Keratinocyte (primary cell): ENCODE results near the gene DONSON. TPM values are rescaled to one million over a fixed set of nuclear protein-coding genes. Genes with fewer than 3 reads are reported as not detected.

ENCODE experiments used
- DNase-seq: peaks from one replicate; pipeline ENCODE4 v3.0.0-alpha.2; 2011; ENCODE audit warnings: low read depth, missing footprints, low spot score
- FAIRE-seq: peaks from 2 replicates; lab custom pipeline; 2011; peaks lifted over from hg19 to GRCh38; lab: Jason Lieb, UNC
- H2AFZ ChIP-seq: 2 replicates; pipeline ENCODE4 v1.6.0; 2012; ENCODE audit warnings: low read length, control low read depth, inconsistent platforms; ENCODE audit not compliant: control insufficient read depth
- H3K27ac ChIP-seq: 2 replicates; pipeline ENCODE4 v1.5.1; 2011; ENCODE audit warnings: low read length; ENCODE audit not compliant: control insufficient read depth, insufficient read depth
- H3K27me3 ChIP-seq: 3 replicates; pipeline ENCODE4 v1.6.0; 2011; ENCODE audit warnings: low read length; ENCODE audit not compliant: control insufficient read depth, insufficient read depth; ENCODE audit errors: extremely low read depth
- H3K36me3 ChIP-seq, 2 experiments: 2 replicates in 1 of 2; 3 replicates in 1 of 2; pipeline ENCODE4 v1.5.1; 2011; ENCODE audit warnings: low read length in 2 of 2, mild to moderate bottlenecking in 1 of 2; ENCODE audit not compliant: control insufficient read depth in 2 of 2, insufficient read depth in 2 of 2; ENCODE audit errors: extremely low read depth in 1 of 2
- H3K4me1 ChIP-seq: 3 replicates; pipeline ENCODE4 v1.5.1; 2011; ENCODE audit warnings: low read length; ENCODE audit not compliant: control insufficient read depth, insufficient read depth; ENCODE audit errors: extremely low read depth
- H3K4me2 ChIP-seq: 3 replicates; pipeline ENCODE4 v1.6.0; 2011; ENCODE audit warnings: low read depth, low read length; ENCODE audit not compliant: control insufficient read depth, insufficient read depth; ENCODE audit errors: extremely low read depth
- H3K4me3 ChIP-seq, 3 experiments: fragments of 200-600 bp in 1 of 3; sonication (generic) in 1 of 3; 2 replicates in 2 of 3; 3 replicates in 1 of 3; pipeline ENCODE4 v1.5.1; 2011 to 2016; ENCODE audit warnings: low read length in 3 of 3, mild to moderate bottlenecking in 3 of 3, control low read depth in 2 of 3, inconsistent platforms in 1 of 3, low read depth in 1 of 3, mixed read lengths in 1 of 3, mixed run types in 1 of 3, moderate library complexity in 1 of 3; ENCODE audit not compliant: control insufficient read depth in 2 of 3, insufficient read depth in 2 of 3; ENCODE audit errors: extremely low read depth in 1 of 3
- H3K79me2 ChIP-seq: 2 replicates; pipeline ENCODE4 v1.6.0; 2012; ENCODE audit warnings: low read length; ENCODE audit not compliant: control insufficient read depth, insufficient read depth
- H3K9ac ChIP-seq: 3 replicates; pipeline ENCODE4 v1.6.0; 2011; ENCODE audit warnings: low read length; ENCODE audit not compliant: control insufficient read depth, insufficient read depth; ENCODE audit errors: extremely low read depth
- H3K9me1 ChIP-seq: 3 replicates; pipeline ENCODE4 v1.6.0; 2011; ENCODE audit warnings: low read length; ENCODE audit not compliant: control insufficient read depth, insufficient read depth; ENCODE audit errors: extremely low read depth
- H3K9me3 ChIP-seq: 2 replicates; pipeline ENCODE4 v1.5.1; 2012; ENCODE audit warnings: low read depth, low read length; ENCODE audit not compliant: control insufficient read depth
- H4K20me1 ChIP-seq: 3 replicates; pipeline ENCODE4 v1.6.0; 2011; ENCODE audit warnings: low read length; ENCODE audit not compliant: control insufficient read depth, insufficient read depth; ENCODE audit errors: extremely low read depth
- EZH2 ChIP-seq: IDR thresholded peaks from one replicate; pipeline ENCODE4 v1.6.1; 2012; ENCODE audit warnings: inconsistent platforms, mild to moderate bottlenecking, low read length, moderate library complexity
- dilution Hi-C: fragments of 300-500 bp; cut with MboI; formaldehyde crosslinking; loops from one replicate; pipeline ENCODE4 v1.7.0; 2020; ENCODE audit warnings: low sequenced_read_pairs; ENCODE audit not compliant: extremely low pct_ligation_motif_present
- polyA plus RNA-seq, 5 experiments: library from polyadenylated mRNA; depleted of rRNA in 3 of 5; stranded (reverse) in 3 of 5; stranded (forward) in 1 of 5; unstranded in 1 of 5; fragments of >200 nt; gene quantifications; 1 replicate in 1 of 5; 2 replicates in 3 of 5; 3 replicates in 1 of 5; pipeline versions ENCODE4 v1.2.1 to v1.2.3, GENCODE V29; 2011 to 2012; ENCODE audit warnings: missing spikeins in 2 of 5, low read depth in 1 of 5, low replicate concordance in 1 of 5
- TF ChIP-seq, protein P1 (sequence below), 3 experiments: IDR thresholded peaks in 1 of 3; conservative IDR thresholded peaks in 1 of 3; optimal IDR thresholded peaks in 1 of 3; 2 replicates in 2 of 3; 3 replicates in 1 of 3; pipeline versions ENCODE3 to v1.5.1; 2011; ENCODE audit warnings: low read length in 3 of 3, mild to moderate bottlenecking in 3 of 3, moderate library complexity in 2 of 3, control low read depth in 1 of 3, inconsistent platforms in 1 of 3; ENCODE audit not compliant: insufficient read depth in 2 of 3; ENCODE audit errors: extremely low read depth in 1 of 3

Gene DONSON
- polyA plus RNA-seq, 1 donor (not counting 4 experiments of a cell fraction or from before 2014, with no cell fraction given), result 17.0 TPM

DNA sequence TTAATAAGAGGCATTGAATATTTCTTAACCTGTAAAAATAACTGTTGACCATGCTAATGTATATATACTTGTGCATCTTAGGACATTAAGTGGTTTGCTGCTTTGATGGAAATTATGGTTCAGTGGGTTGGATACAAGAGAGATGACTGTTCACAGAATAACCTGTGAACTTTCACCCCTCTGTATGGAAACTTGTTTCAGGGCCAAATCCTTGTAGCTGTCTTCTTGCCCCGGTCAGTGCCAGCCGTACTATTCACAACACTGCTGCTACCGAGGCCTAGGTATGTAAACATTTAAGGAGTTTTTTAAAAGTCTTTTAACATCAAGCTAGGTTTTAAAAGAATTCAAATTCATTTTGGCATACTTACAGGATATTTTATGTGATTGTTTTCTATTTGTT, 16.1 kb downstream of the DONSON start:
- Histone ChIP-seq H3K4me3 (no peak overlapping the region), H3K9me1 (no peaks in the 10 kb centered on the region), H3K79me2 (peaks cover 17% of the 10 kb centered on the region), H4K20me1 (no peaks in the 10 kb centered on the region), H3K27me3 (no peaks in the 10 kb centered on the region), H3K9ac (no peak overlapping the region), H2AFZ (no peak overlapping the region), H3K4me2 (no peak overlapping the region), H3K9me3 (no peaks in the 10 kb centered on the region), H3K4me1 (peaks cover 6% of the 10 kb centered on the region), H3K27ac (no peak overlapping the region), H3K36me3 (peaks cover 13 to 21% of the 10 kb centered on the region in 2 experiments)
- dilution Hi-C loops, result no loop called here
- TF ChIP-seq EZH2, result no peak
- TF ChIP-seq, protein P1, sequence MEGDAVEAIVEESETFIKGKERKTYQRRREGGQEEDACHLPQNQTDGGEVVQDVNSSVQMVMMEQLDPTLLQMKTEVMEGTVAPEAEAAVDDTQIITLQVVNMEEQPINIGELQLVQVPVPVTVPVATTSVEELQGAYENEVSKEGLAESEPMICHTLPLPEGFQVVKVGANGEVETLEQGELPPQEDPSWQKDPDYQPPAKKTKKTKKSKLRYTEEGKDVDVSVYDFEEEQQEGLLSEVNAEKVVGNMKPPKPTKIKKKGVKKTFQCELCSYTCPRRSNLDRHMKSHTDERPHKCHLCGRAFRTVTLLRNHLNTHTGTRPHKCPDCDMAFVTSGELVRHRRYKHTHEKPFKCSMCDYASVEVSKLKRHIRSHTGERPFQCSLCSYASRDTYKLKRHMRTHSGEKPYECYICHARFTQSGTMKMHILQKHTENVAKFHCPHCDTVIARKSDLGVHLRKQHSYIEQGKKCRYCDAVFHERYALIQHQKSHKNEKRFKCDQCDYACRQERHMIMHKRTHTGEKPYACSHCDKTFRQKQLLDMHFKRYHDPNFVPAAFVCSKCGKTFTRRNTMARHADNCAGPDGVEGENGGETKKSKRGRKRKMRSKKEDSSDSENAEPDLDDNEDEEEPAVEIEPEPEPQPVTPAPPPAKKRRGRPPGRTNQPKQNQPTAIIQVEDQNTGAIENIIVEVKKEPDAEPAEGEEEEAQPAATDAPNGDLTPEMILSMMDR (optimal IDR thresholded peaks at IDR 0.05 in 1 of 3, IDR thresholded peaks at IDR 0.05 in 1 of 3, conservative IDR thresholded peaks at IDR 0.05 in 1 of 3; ENCODE audit: extremely low read depth in 1 of 3, insufficient read depth in 2 of 3, low read length in 3 of 3), result no peak
- FAIRE-seq (no peak), DNase-seq (no peak)

DNA sequence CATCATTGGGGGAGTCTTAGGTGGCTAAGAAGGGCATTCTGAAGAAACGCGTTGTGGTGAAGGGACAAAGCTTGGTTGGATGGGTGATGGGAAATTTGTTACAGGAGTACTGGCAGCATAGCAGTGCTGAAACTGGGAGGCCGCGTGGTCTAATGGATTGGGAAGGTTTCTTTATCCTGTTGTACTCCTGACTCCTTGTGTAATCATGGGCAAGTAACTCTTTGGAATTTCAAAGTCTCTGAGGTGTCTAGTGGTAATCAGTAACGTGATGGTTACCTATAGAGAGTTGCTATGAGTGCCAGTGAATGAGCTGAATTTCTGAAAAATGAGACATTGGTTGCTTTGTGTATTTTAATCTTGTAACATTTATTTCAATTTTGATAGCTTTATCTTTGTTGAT, 18.5 kb downstream of the DONSON start:
- dilution Hi-C loops, result no loop called here
- no peaks in the 10 kb centered on the region for H3K27me3 ChIP-seq
- H3K79me2 ChIP-seq, result peaks cover 20% of the 10 kb centered on the region
- DNase-seq (no peak), FAIRE-seq (no peak)
- no peak overlapping the region for H3K9ac ChIP-seq
- H3K4me3 ChIP-seq, result no peak overlapping the region
- no peak overlapping the region for H2AFZ ChIP-seq
- no peaks in the 10 kb centered on the region for H3K9me3 ChIP-seq
- no peak overlapping the region for H3K4me2 ChIP-seq
- TF ChIP-seq, protein P1 (optimal IDR thresholded peaks at IDR 0.05 in 1 of 3, IDR thresholded peaks at IDR 0.05 in 1 of 3, conservative IDR thresholded peaks at IDR 0.05 in 1 of 3; ENCODE audit: extremely low read depth in 1 of 3, insufficient read depth in 2 of 3, low read length in 3 of 3), result no peak
- TF ChIP-seq EZH2, result no peak
- peaks cover 9 to 15% of the 10 kb centered on the region in 2 experiments for H3K36me3 ChIP-seq
- no peaks in the 10 kb centered on the region for H3K9me1 ChIP-seq
- no peaks in the 10 kb centered on the region for H4K20me1 ChIP-seq
- H3K27ac ChIP-seq, result no peak overlapping the region
- H3K4me1 ChIP-seq, result peaks cover 7% of the 10 kb centered on the region
